Aorta (tissue), 5 donors: Measurements from ENCODE around the gene UPK2. TPM values are rescaled to one million over a fixed set of nuclear protein-coding genes. Genes with fewer than 3 reads are reported as not detected.

Experiments used
- ATAC-seq: fragments of 200-7000 bp; cut with Tn5 transposase; one replicate; pipeline ENCODE4 v1.9.1; 2022; ENCODE audit warnings: moderate library complexity; ENCODE audit not compliant: low FRiP score
- DNase-seq, 2 donors: peaks; one replicate each; pipeline ENCODE4 v3.0.0-alpha.2; 2020
- H3K27ac ChIP-seq, 2 donors: one replicate each; pipeline ENCODE4 v1.5.1; 2013; ENCODE audit warnings: low read length in 2 of 2, mild to moderate bottlenecking in 2 of 2, moderate library complexity in 2 of 2, control low read depth in 1 of 2, inconsistent platforms in 1 of 2, low read depth in 1 of 2
- H3K27me3 ChIP-seq, 2 donors: one replicate each; pipeline ENCODE4 v1.6.1; 2013; ENCODE audit warnings: control low read depth in 1 of 2, low read length in 1 of 2, mild to moderate bottlenecking in 1 of 2, moderate library complexity in 1 of 2; ENCODE audit not compliant: insufficient read depth in 2 of 2, control insufficient read depth in 1 of 2
- H3K36me3 ChIP-seq, 2 donors: one replicate each; pipeline ENCODE4 v1.6.1; 2013; ENCODE audit warnings: control low read depth in 1 of 2, low read length in 1 of 2, mild to moderate bottlenecking in 1 of 2; ENCODE audit not compliant: insufficient read depth in 2 of 2, control insufficient read depth in 1 of 2
- H3K4me1 ChIP-seq, 2 donors: one replicate each; pipeline ENCODE4 v1.6.1; 2013; ENCODE audit warnings: low read length in 2 of 2, control low read depth in 1 of 2, mild to moderate bottlenecking in 1 of 2, moderate library complexity in 1 of 2; ENCODE audit not compliant: insufficient read depth in 2 of 2, control insufficient read depth in 1 of 2
- H3K4me3 ChIP-seq, 2 donors: one replicate each; pipeline ENCODE4 v1.5.1; 2013; ENCODE audit warnings: low read length in 2 of 2, control low read depth in 1 of 2, mild to moderate bottlenecking in 1 of 2
- H3K9me3 ChIP-seq: one replicate; pipeline ENCODE4 v1.6.1; 2013; ENCODE audit warnings: mild to moderate bottlenecking, low read length; ENCODE audit not compliant: control insufficient read depth
- WGBS, 2 donors: extraction: QIAGEN DNeasy Blood & Tissue Kit; methylation state at CpG; one replicate each; pipeline ENCODE4 v1.1.7; 2013; 5-methylcytosine and 5-hydroxymethylcytosine counted together
- intact Hi-C, 2 donors: fragments of 100-400 bp; cut with DNase I; formaldehyde crosslinking; loops; one replicate each; pipeline versions ENCODE4 v1.14.2 to v1.15.0; 2022
- polyA plus RNA-seq, 2 donors: library from polyadenylated mRNA; stranded (reverse); fragments of 200-250 nt; gene quantifications; one replicate each; pipeline ENCODE4 v1.2.3, GENCODE V29; 2013
- total RNA-seq, 2 donors: library from RNA; stranded (reverse); fragmentation: NEBNext Ultra II Directional; extraction: Animal tissue kit (Norgen Biotek cat#: 25700); gene quantifications; one replicate each; pipeline ENCODE4 v1.2.1, GENCODE V29; 2021
- donor health status: healthy with polysubstance abuse.
- donor health status: Bipolar disorder and iron deficiency.
- donor health status: DM: no; HTN: no; CAD: no.
- donor health status: DM: no; HTN: no; CAD: no.
- donor health status: DM: yes; HTN: yes; CAD: no.

UPK2 gene
- total and polyA plus RNA-seq, 4 donors, result not detected

DNA sequence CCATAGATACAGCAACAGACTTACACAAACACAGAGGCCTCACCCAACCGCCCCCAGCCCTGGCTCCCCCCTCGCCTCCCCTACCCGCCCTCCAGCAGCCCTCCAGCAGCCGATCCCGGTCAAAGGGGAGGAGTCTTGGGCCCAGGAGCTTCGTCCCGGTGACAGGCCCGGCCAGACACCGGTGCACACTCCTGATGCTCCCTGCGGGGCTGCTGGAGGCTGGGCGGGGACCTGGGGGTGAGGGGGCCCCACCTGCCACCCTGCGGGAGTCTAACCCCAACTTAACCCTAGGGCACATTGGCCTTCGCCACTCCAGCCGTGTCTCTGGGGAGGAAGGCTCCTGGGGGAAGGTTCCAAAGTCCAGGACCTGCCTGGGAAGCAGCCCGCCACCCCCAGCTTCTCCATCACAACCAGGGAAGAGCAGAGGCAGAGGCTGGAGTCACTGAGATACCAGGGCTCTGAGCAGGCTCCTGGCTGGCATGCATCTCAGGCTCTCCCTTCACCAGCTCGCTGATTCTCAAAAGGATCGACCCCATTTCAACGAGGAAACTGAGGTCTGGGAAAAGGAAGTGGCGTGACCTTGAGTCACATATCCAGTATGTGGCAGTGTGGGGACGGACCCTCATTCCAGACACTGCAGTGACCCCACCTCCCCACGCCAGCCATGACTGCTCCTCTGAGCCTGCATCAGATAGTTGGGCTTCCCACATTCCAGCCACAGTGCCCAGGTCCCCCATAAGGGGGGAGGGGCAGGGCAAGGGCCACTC lies 44.8 kb upstream of the UPK2 start:
- H3K9me3 ChIP-seq, result no peaks in the 10 kb centered on the region
- H3K4me1 ChIP-seq, result no peaks in the 10 kb centered on the region
- H3K36me3 ChIP-seq, result no peaks in the 10 kb centered on the region
- ATAC-seq (no peak), DNase-seq (peak in 1 of 2 donors; percentile 77)
- WGBS, 2 donors, result 12% methylated on average over 20 to 21 of the region's 21 CpGs
- no peaks in the 10 kb centered on the region for H3K27me3 ChIP-seq
- H3K27ac ChIP-seq, result peak overlapping the region; percentile 83 to 90
- intact Hi-C loops, result no loop called here
- no peak overlapping the region for H3K4me3 ChIP-seq

- intact Hi-C loops, result no loop called here
- Histone ChIP-seq H3K4me3 (no peak overlapping the region), H3K9me3 (no peaks in the 10 kb centered on the region), H3K36me3 (no peaks in the 10 kb centered on the region), H3K4me1 (no peaks in the 10 kb centered on the region), H3K27ac (peak overlapping the region; percentile 83 to 90), H3K27me3 (no peaks in the 10 kb centered on the region)
- ATAC-seq (peak; percentile 77), DNase-seq (peak; percentile 93 to 96)
- 14 to 15% methylated on average over 23 of the region's 23 CpGs for WGBS, 2 donors
Measured at GRCh38 chr11:118911880-118912741, 44.0 kb upstream of the UPK2 start.

DNA sequence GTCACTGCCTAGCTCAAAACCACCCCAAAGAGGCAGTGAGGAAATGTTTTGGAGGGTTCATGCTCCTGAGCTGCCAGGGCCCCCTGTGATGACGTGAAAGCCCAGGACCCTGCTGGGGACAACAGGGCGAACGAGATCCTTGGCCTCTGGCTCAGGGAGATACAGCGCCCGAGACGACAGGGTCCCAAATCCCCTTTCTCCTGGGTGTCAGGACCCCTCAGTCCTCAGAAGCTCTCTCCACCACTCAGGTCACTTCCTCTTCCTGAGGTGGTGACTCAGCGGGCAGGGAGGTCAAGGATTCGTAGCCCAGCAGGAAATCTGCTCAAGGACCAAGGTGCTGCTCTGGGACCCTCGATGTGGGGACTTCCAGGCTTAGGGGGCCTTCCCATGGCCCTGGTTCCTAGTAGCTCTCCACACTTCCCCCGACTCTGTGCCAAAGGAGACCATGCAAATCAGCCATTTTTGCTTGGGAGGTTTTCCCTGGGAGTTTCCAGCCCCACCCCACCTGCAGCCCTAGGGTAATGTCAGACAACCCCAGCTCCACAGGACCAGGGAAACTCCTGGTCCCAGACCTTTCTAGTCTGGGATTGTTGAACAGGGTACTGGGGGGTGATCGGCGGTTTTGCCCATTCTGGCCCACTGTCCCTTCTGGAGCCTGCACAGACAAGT lies 43.2 kb upstream of the UPK2 start:
- H3K36me3 ChIP-seq, result no peaks in the 10 kb centered on the region
- intact Hi-C loops, result no loop called here
- H3K27me3 ChIP-seq, result no peaks in the 10 kb centered on the region
- ATAC-seq (no peak), DNase-seq (peak in 1 of 2 donors; percentile 76)
- no peaks in the 10 kb centered on the region for H3K9me3 ChIP-seq
- H3K4me1 ChIP-seq, result no peaks in the 10 kb centered on the region
- no peak overlapping the region for H3K4me3 ChIP-seq
- WGBS, 2 donors, result 29 to 30% methylated on average over 12 of the region's 12 CpGs
- peak overlapping the region; percentile 58 to 89 for H3K27ac ChIP-seq

- Histone ChIP-seq H3K9me3 (no peaks in the 10 kb centered on the region), H3K27me3 (no peaks in the 10 kb centered on the region), H3K4me3 (no peak overlapping the region), H3K36me3 (no peaks in the 10 kb centered on the region), H3K27ac (peak overlapping the region; percentile 7 to 89), H3K4me1 (no peaks in the 10 kb centered on the region)
- ATAC-seq (no peak), DNase-seq (no peak)
- WGBS, 2 donors, result 2 to 5% methylated on average over 8 to 9 of the region's 9 CpGs
- intact Hi-C loops, result no loop called here
Measured at GRCh38 chr11:118913411-118914125, 42.5 kb upstream of the UPK2 start.

DNA sequence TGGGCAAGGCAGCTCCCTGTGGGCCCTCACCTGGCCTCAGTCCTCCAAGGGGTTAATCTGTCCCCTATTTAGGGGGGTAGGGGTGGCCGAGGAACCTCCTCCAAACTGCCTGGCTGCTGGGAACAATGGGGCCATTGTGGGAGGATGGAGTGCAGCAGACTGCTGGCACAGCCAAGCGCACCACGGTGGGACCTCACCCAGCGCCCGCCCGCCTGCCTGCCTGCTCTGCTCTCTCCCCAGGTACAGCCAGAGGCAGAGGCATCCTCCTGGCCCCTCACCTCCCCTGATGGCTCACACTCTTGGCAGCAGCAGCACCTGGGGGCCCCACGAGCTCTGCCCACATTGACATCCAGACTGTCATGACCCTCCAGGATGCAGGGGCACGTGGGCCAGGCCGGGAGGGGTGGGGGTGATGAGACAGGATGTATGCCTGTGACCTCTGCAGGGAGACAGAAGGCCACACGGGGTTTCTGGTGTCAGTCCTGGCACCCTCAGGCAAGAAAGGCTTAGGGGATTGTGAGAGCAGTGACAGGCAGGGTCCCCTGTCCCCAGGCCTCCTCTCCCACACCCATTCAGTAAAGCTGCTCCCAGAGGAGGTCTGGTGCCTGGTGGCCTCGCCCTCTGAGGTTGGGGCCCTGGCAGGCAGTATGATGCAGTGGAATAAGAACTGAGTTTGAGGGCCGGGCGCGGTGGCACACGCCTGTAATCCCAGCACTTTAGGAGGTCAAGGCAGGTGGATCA lies 41.8 kb upstream of the UPK2 start:
- no peaks in the 10 kb centered on the region for H3K36me3 ChIP-seq
- WGBS, 2 donors, result 15 to 22% methylated on average over 15 of the region's 15 CpGs
- peak overlapping the region; percentile 7 to 37 for H3K27ac ChIP-seq
- peak in 1 of 2 donors; percentile 69 for DNase-seq
- H3K4me1 ChIP-seq, result no peaks in the 10 kb centered on the region
- no peaks in the 10 kb centered on the region for H3K9me3 ChIP-seq
- H3K4me3 ChIP-seq, result no peak overlapping the region
- H3K27me3 ChIP-seq, result no peaks in the 10 kb centered on the region
- no peak for ATAC-seq
- intact Hi-C loops, result no loop called here

DNA sequence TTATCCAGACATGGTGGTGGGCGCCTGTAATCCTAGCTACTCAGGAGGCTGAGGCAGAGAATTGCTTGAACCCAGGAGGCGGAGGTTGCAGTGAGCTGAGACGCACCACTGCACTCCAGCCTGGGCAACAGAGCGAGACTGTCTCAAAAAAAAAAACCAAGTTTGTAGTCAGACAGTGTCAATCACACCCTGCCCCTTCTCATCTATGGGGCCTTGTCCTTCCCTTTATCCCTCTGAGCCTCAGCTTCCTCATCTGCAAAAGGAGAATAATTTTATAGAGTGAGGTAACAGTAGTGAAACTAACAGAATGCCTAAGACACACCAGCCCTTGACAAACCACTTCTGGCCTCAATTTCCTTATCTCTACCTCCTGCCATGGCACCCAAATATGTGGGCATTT lies 41.1 kb upstream of the UPK2 start:
- Histone ChIP-seq H3K27me3 (no peaks in the 10 kb centered on the region), H3K4me1 (no peaks in the 10 kb centered on the region), H3K4me3 (no peak overlapping the region), H3K36me3 (no peaks in the 10 kb centered on the region), H3K9me3 (no peaks in the 10 kb centered on the region), H3K27ac (peak overlapping the region; percentile 30 to 76)
- 72 to 76% methylated on average over 4 of the region's 4 CpGs for WGBS, 2 donors
- no peak for ATAC-seq
- intact Hi-C loops, result no loop called here
- DNase-seq, result no peak

- H3K4me3 ChIP-seq, result no peak overlapping the region
- no peaks in the 10 kb centered on the region for H3K36me3 ChIP-seq
- peak overlapping the region; percentile 30 to 76 for H3K27ac ChIP-seq
- no peaks in the 10 kb centered on the region for H3K9me3 ChIP-seq
- no peak for ATAC-seq
- no peaks in the 10 kb centered on the region for H3K4me1 ChIP-seq
- no peak for DNase-seq
- intact Hi-C loops, result no loop called here
- WGBS, 2 donors, result 16 to 29% methylated on average over 2 of the region's 2 CpGs
- H3K27me3 ChIP-seq, result no peaks in the 10 kb centered on the region
Measured at GRCh38 chr11:118915396-118915795, 40.7 kb upstream of the UPK2 start.
